T-helper 17 cell (primary cell): ENCODE measurements around the gene MED16. TPM values are rescaled to one million over a fixed set of nuclear protein-coding genes. Genes with fewer than 3 reads are reported as not detected.
A peak's percentile ranks its signal among the peaks of the same experiment; 100 is the strongest.

Source experiments
- ATAC-seq: fragments of 150-1000 bp; cut with Tn5 transposase; 2 replicates; pipeline ENCODE4 v1.10.0; 2021; ENCODE audit warnings: mild to moderate bottlenecking, moderate library complexity
- DNase-seq, 3 donors: peaks; one replicate each; pipeline versions ENCODE4 v3.0.0 to v3.0.0-alpha.2; 2020 to 2021
- H3K9me3 ChIP-seq: one replicate; pipeline ENCODE4 v1.7.0; 2013; ENCODE audit warnings: low read length, mild to moderate bottlenecking; ENCODE audit not compliant: control insufficient read depth, poor library complexity, severe bottlenecking
- H3K27ac Mint-ChIP-seq: one replicate; pipeline ENCODE4 v1.8.0; 2022; ENCODE audit warnings: mild to moderate bottlenecking, moderate library complexity, mixed read lengths
- H3K27me3 Mint-ChIP-seq: one replicate; pipeline ENCODE4 v1.8.0; 2022; ENCODE audit warnings: mixed read lengths
- H3K36me3 Mint-ChIP-seq: one replicate; pipeline ENCODE4 v1.8.0; 2022; ENCODE audit warnings: low read depth, mixed read lengths
- H3K4me1 Mint-ChIP-seq: one replicate; pipeline ENCODE4 v1.8.0; 2022; ENCODE audit warnings: mild to moderate bottlenecking, mixed read lengths
- H3K4me3 Mint-ChIP-seq: one replicate; pipeline ENCODE4 v1.8.0; 2022; ENCODE audit warnings: mild to moderate bottlenecking, moderate library complexity, mixed read lengths
- total RNA-seq, 4 donors: library from RNA in 2 of 4; stranded (reverse) in 2 of 4; gene quantifications; one replicate each; pipeline ENCODE4 v1.2.3 and lab custom pipeline; 2022 to 2026

The MED16 gene
- total RNA-seq, 2 donors from 2014 or later = 59.6 to 71.3 TPM

DNA sequence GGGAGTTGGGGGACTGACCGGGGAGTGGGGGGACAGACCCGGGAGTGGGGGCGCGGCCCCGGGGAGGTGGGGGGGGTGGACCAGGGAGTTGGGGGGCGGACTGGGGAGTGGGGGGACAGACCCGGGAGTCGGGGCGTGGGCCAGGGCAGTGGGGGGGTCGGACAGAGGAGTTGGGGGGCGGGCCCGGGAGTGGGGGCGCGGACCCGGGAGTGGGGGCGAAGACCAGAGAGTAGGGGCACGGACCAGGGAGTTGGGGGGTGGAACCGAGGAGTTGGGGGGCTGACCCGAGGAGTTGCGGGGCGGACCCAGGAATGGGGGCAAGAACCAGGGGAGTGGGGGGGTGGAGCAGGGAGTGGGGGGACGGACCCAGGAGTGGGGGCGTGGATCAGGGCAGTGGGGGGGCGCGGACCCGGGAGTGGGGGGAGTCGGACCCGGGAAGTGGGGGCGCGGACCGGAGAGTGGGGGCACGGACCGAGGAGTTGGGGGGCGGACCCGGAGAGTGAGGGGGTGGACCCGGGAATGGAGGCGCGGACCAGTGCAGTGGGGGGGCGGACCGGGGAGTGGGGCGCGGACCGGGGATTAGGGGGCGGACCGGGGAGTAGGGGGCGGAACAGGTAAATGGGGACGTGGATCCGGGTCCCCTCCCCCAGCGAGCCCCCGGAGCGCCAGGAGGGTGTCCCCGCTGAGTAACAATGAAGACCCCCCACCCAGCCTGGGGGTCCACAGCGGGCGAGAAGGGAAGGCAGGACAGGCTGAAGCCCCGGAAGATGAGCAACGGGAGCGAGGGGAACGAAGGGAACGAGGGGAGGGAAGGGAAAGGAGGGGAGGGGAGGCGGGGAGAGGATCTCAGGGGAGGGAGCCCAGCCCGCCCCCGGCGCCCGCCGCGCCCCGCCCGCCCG lies 19.4 kb upstream of the MED16 start:
- ATAC-seq = no peak

DNA sequence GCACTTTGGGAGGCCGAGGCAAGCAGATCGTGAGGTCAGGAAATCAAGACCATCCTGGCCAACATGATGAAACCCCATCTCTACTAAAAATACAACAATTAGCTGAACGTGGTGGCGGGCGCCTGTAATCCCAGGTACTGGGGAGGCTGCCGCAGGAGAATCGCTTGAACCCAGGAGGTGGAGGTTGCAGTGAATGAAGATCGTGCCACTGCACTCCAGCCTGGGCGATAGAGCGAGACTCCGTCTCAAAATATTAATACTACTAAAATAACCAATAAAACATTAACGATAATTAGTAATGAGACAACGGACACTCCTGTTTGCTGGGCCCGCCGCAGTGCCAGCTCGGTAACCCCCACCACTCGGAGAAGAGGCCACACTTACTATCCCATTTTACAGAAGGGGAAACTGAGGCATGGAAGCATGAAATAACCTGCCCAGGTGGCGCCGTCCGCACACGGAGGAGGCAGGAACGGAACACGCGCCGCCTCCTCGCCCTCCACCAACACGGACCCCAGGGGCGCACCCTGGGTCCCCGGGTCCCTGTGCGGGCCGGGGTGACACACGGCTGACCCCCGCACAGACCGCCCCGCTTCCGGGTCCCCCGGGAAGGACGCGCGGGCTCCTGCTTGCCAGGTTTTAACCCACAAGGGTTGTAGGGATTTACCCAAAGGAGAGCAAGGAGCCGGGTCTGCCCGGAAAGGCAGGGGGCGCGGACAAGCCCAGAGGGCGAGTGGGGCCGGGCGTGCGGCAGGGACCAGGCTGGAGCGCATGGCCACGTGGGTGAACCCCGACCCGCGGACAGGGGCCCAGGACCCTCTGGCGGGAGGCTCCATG lies 18.4 kb upstream of the MED16 start:
- H3K4me1 Mint-ChIP-seq = peaks cover 33% of the 10 kb centered on the region
- H3K27ac Mint-ChIP-seq = peak overlapping the region; percentile 100
- ATAC-seq (no peak), DNase-seq (no peak)
- H3K36me3 Mint-ChIP-seq = peaks cover 6% of the 10 kb centered on the region
- peak overlapping the region; percentile 90 for H3K4me3 Mint-ChIP-seq
- H3K27me3 Mint-ChIP-seq = no peaks in the 10 kb centered on the region
- H3K9me3 ChIP-seq = no peaks in the 10 kb centered on the region

More for the DNA sequence above, 19.4 kb upstream of the MED16 start:
- Mint-ChIP-seq H3K4me1 (peaks cover 27% of the 10 kb centered on the region), H3K27ac (peak overlapping the region; percentile 89), H3K4me3 (peak overlapping the region; percentile 92), H3K36me3 (peaks cover 6% of the 10 kb centered on the region), H3K27me3 (no peaks in the 10 kb centered on the region)
- no peaks in the 10 kb centered on the region for H3K9me3 ChIP-seq
- peak in 1 of 3 donors; percentile 39 for DNase-seq

GRCh38 chr19:907183-907853 lies 14.3 kb upstream of the MED16 start:
- peak overlapping the region; percentile 90 for H3K4me3 Mint-ChIP-seq

DNA sequence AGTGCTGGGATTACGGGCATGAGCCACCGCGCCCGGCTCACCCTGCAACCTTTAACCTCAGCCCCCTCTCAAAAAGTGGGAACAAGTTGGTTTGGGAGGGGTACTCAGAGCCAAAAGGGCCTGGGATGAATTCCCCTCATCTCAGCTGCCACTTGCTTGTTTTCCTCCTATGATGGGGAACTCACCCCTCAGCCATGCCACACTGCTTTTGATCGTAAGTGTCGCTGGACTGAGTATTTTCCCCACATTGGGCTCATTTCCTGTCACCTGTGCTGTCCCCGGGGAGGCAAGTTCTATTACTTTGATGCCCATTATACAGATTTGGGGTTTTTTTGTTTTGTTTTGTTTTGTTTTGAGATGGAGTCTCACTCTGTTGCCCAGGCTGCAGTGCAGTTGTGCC lies 13.5 kb upstream of the MED16 start:
- H3K36me3 Mint-ChIP-seq = peaks cover 3% of the 10 kb centered on the region
- H3K4me3 Mint-ChIP-seq = peak overlapping the region; percentile 45
- peaks cover 33% of the 10 kb centered on the region for H3K4me1 Mint-ChIP-seq
- ATAC-seq = peak; percentile 1
- peak overlapping the region; percentile 100 for H3K27ac Mint-ChIP-seq
- H3K27me3 Mint-ChIP-seq = no peaks in the 10 kb centered on the region
- no peak for DNase-seq
- no peaks in the 10 kb centered on the region for H3K9me3 ChIP-seq

More at GRCh38 chr19:907183-907853, 14.3 kb upstream of the MED16 start:
- Mint-ChIP-seq H3K27ac (peak overlapping the region; percentile 100), H3K27me3 (no peaks in the 10 kb centered on the region), H3K36me3 (peaks cover 3% of the 10 kb centered on the region), H3K4me1 (peaks cover 33% of the 10 kb centered on the region)
- ATAC-seq (no peak), DNase-seq (no peak)
- H3K9me3 ChIP-seq = no peaks in the 10 kb centered on the region

GRCh38 chr19:904545-904944 lies 11.6 kb upstream of the MED16 start:
- H3K27ac Mint-ChIP-seq = peak overlapping the region; percentile 79
- no peak overlapping the region for H3K4me3 Mint-ChIP-seq
- H3K27me3 Mint-ChIP-seq = no peaks in the 10 kb centered on the region
- H3K9me3 ChIP-seq = no peaks in the 10 kb centered on the region
- DNase-seq = no peak
- ATAC-seq = no peak
- peaks cover 2% of the 10 kb centered on the region for H3K36me3 Mint-ChIP-seq
- H3K4me1 Mint-ChIP-seq = peaks cover 34% of the 10 kb centered on the region

DNA sequence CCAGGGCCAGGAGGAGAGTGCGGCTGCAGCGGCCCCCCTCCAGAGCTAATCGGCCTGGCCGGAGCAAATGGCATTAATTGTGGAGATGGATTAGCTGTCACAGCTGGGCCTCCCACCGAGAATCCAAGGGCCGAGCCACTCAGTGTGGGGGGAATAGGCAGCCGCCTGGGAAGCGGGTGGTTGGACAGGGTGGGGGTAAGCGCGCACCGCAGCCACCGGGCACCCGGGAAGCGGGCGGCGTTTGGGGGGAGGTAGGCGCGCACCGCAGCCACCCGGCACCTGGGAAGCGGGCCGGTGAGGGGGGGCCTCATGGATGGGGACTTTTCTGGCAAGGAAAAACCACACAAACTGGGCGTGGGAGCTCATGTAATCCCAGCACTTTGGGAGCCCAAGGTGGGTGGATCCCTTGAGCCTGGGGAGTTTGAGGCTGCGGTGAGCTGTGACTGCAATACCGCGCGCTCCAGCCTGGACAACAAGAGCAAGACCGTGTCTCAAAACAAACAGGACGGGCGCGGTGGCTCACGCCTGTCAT lies 10.3 kb upstream of the MED16 start:
- Mint-ChIP-seq H3K36me3 (no peaks in the 10 kb centered on the region), H3K4me3 (no peak overlapping the region), H3K4me1 (peaks cover 23% of the 10 kb centered on the region), H3K27me3 (no peaks in the 10 kb centered on the region), H3K27ac (no peak overlapping the region)
- no peaks in the 10 kb centered on the region for H3K9me3 ChIP-seq
- ATAC-seq (no peak), DNase-seq (no peak)

GRCh38 chr19:902446-903226 lies 9.6 kb upstream of the MED16 start:
- H3K4me3 Mint-ChIP-seq = no peak overlapping the region
- H3K27ac Mint-ChIP-seq = no peak overlapping the region
- no peak for DNase-seq
- H3K9me3 ChIP-seq = no peaks in the 10 kb centered on the region
- no peaks in the 10 kb centered on the region for H3K27me3 Mint-ChIP-seq
- no peaks in the 10 kb centered on the region for H3K36me3 Mint-ChIP-seq
- peaks cover 19% of the 10 kb centered on the region for H3K4me1 Mint-ChIP-seq
- no peak for ATAC-seq

GRCh38 chr19:902093-902370 lies 9.0 kb upstream of the MED16 start:
- no peak overlapping the region for H3K4me3 Mint-ChIP-seq
- no peak overlapping the region for H3K27ac Mint-ChIP-seq
- no peaks in the 10 kb centered on the region for H3K9me3 ChIP-seq
- H3K36me3 Mint-ChIP-seq = no peaks in the 10 kb centered on the region
- ATAC-seq (no peak), DNase-seq (no peak)
- peaks cover 16% of the 10 kb centered on the region for H3K4me1 Mint-ChIP-seq
- no peaks in the 10 kb centered on the region for H3K27me3 Mint-ChIP-seq

- Mint-ChIP-seq H3K36me3 (no peaks in the 10 kb centered on the region), H3K4me3 (no peak overlapping the region), H3K27me3 (no peaks in the 10 kb centered on the region), H3K27ac (no peak overlapping the region), H3K4me1 (peaks cover 11% of the 10 kb centered on the region)
- H3K9me3 ChIP-seq = no peaks in the 10 kb centered on the region
- DNase-seq (no peak), ATAC-seq (no peak)
Observed at GRCh38 chr19:901216-902092, 8.5 kb upstream of the MED16 start.

DNA sequence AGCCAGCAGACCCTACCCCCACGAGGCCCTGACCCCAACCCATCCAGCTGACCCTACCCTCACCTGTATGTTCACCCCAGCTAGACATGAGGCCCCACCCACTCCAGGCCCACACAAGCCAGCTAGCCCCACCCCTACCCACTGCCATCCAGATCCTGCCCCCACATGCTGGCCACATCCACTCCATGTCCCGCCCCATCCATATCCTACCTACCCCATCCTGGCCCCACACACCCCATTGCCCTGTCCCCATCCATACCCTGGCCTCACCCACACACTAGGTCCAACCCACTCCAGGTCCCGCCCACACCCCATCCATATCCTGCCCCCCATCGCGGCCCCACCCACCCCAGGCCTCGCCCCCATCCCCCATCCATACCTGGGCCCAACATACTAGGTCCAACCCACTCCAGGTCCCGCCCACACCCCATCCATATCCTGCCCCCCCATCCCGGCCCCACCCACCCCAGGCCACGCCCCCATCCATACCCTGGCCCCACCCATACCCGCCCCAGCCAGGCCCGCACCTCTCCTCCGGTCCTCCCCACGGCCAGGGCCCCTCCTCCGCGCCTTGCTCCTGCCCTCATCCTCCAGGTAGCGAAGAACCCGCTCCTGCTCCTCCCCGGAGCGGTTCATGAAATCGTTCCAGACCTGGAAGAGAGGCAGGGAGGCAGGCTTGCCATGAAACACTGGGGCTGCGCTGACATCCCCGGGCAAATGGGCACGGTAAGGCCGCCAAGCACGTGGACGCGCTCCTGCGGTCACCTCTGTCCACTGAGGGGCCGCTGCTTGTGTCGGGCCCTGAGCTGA lies 7.5 kb upstream of the MED16 start:
- peak in 1 of 3 donors; percentile 44 for DNase-seq
- peak; percentile 77 for ATAC-seq
- no peaks in the 10 kb centered on the region for H3K9me3 ChIP-seq
- Mint-ChIP-seq H3K36me3 (no peaks in the 10 kb centered on the region), H3K4me1 (peaks cover 11% of the 10 kb centered on the region), H3K27me3 (no peaks in the 10 kb centered on the region), H3K4me3 (no peak overlapping the region), H3K27ac (peak overlapping the region; percentile 63)

GRCh38 chr19:900043-900301 lies 7.0 kb upstream of the MED16 start:
- ATAC-seq = peak; percentile 30
- peak overlapping the region; percentile 63 for H3K27ac Mint-ChIP-seq
- no peaks in the 10 kb centered on the region for H3K9me3 ChIP-seq
- H3K36me3 Mint-ChIP-seq = no peaks in the 10 kb centered on the region
- H3K27me3 Mint-ChIP-seq = no peaks in the 10 kb centered on the region
- DNase-seq = no peak
- peaks cover 13% of the 10 kb centered on the region for H3K4me1 Mint-ChIP-seq
- no peak overlapping the region for H3K4me3 Mint-ChIP-seq
